ENCODE data around the gene SPHK1.
"Not testable (repeated sequence)": the region's sequence is repeated elsewhere in the genome, so short reads cannot be mapped to it uniquely, and the experiment has no call there.

Gene SPHK1

GRCh38 chr17:76384222-76384986 is at the start of gene SPHK1:
Gene SPHK1, plus strand, starts transcription at chr17:76384609. Its CDS starts 1,036 bp downstream, at chr17:76385645.
- no peak for DNase-seq

- no peak for DNase-seq
These were observed 48.6 kb upstream of the SPHK1 start for GRCh38 chr17:76335716-76336381.

- DNase-seq: no peak
These were observed 47.5 kb upstream of the SPHK1 start for GRCh38 chr17:76336756-76337412.

- DNase-seq: no peak
These were observed 47.0 kb upstream of the SPHK1 start for GRCh38 chr17:76337413-76337777.

GRCh38 chr17:76341301-76341700 is 43.1 kb upstream of the SPHK1 start:
- DNase-seq: no peak

GRCh38 chr17:76343106-76343505 is 41.3 kb upstream of the SPHK1 start:
- DNase-seq: no peak

- DNase-seq: no peak
These were observed 38.9 kb upstream of the SPHK1 start for GRCh38 chr17:76345377-76345974.

- not testable (repeated sequence) for DNase-seq
These were observed 37.5 kb upstream of the SPHK1 start for GRCh38 chr17:76346936-76347335.

GRCh38 chr17:76350463-76350862 is 33.9 kb upstream of the SPHK1 start:
- no peak for DNase-seq

GRCh38 chr17:76351526-76352071 is 32.8 kb upstream of the SPHK1 start:
- DNase-seq: no peak

GRCh38 chr17:76353004-76353598 is 31.3 kb upstream of the SPHK1 start:
- DNase-seq: no peak

- no peak for DNase-seq
These were observed 30.7 kb upstream of the SPHK1 start, which contains the start of gene PRPSAP1 for GRCh38 chr17:76353599-76354316. Gene PRPSAP1, minus strand, starts transcription at chr17:76353916. Its CDS starts 213 bp downstream, at chr17:76353703.

- DNase-seq: no peak
These were observed 30.1 kb upstream of the SPHK1 start for GRCh38 chr17:76354317-76354729.

GRCh38 chr17:76354747-76355310 is 29.6 kb upstream of the SPHK1 start:
- DNase-seq: no peak

- DNase-seq: no peak
These were observed 27.5 kb upstream of the SPHK1 start for GRCh38 chr17:76356803-76357456.

GRCh38 chr17:76357597-76358158 is 26.7 kb upstream of the SPHK1 start:
- DNase-seq: no peak

GRCh38 chr17:76359375-76359774 is 25.0 kb upstream of the SPHK1 start:
- DNase-seq: no peak

GRCh38 chr17:76359776-76360175 is 24.6 kb upstream of the SPHK1 start:
- not testable (repeated sequence) for DNase-seq

GRCh38 chr17:76360461-76360860 is 23.9 kb upstream of the SPHK1 start:
- no peak for DNase-seq

GRCh38 chr17:76363107-76363842 is 21.1 kb upstream of the SPHK1 start:
- no peak for DNase-seq

Measured in cortex of kidney (tissue), 1 donor.